NCI-H1092 (cell line): ENCODE data around the gene RNU2-1.
"Not testable (repeated sequence)": the region's sequence is repeated elsewhere in the genome, so short reads cannot be mapped to it uniquely, and the experiment has no call there.

Experiments used
- DNase-seq: peaks from one replicate; lab custom pipeline; 2025; lab: John Stamatoyannopoulos, UW

RNU2-1 gene

GRCh38 chr17:43216369-43216761 is 17.4 kb downstream of the RNU2-1 start:
- no peak for DNase-seq

DNA sequence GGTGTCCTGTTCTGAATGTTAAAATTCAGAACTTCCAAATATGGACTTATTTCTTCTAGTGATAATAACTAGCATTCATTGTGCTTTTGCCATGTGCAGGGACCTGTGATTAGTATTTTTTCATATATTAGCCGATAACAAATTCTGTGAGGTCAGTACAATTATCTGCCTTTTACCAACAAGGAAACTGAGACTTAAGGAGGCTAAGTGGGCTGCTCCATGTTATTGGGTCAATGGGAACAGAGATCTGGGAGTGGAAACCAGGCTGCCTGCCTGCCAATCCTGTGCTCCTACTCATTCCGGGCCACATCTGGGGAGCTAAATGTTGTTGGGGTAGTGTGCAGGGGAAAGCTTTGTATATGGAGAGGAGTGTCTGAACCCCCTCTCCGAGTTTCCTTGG is 18.4 kb downstream of the RNU2-1 start:
- no peak for DNase-seq

DNA sequence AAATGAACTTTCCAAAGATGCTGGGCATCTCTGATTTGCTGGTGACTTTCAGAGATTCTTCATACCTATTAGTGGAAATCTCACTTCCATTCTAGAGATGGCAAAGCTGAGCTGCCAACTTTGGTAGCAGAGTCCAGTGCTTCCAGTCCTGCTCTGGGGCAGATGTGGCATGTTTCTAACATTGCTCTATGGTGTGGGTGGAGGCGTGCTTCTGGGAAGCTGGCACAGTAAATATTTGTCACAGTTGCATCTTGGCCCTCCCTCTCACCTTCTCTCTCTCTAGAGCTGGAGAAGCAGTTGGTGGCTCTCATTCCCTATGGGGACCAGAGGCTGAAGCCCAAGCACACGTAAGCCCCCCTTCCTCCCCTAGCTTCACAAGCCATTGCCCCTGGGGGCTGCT is 20.2 kb downstream of the RNU2-1 start:
- no peak for DNase-seq

DNA sequence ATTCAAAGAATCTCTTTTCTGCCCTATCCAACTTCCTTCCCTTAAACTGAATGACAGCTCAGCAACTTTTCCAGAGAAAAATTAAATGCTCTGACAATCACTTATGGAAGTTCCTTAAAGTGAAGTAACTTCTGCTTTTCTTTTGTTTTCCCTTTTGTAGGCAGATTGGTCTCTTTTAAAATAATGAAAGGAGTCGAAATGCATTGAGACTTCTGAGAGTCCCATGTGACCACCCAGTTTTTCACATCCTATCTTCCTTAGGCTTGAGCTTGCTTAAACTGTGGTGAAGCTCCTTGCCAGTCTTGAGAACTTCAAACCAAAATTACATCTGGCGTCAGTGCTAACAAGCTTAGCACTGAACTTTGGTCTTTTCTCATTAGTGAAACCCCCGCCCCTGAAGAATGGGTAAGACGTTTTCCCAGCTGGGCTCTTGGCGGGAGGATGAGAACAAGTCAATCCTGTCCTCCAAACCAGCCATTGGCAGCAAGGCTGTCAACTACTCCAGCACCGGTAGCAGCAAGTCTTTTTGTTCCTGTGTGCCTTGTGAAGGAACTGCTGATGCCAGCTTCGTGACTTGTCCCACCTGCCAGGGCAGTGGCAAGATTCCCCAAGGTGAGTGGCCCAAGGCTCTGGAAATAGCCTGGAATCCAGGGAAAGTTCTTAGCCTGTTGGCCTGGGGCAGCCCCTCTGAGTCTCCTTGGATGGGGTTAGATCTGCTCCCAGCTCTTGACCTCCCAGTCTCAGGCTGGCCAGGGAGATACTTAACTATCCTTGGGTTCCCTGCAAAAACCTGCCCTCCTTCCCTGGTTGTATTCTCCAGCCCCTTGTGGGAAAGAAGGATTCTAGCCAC is 20.9 kb downstream of the RNU2-1 start:
- no peak for DNase-seq

- DNase-seq = no peak
Measured at GRCh38 chr17:43211480-43212402, 22.0 kb downstream of the RNU2-1 start, which contains the start of gene TMEM106A. TMEM106A (plus strand) TSS chr17:43211875; CDS start chr17:43213042, 1,167 bp downstream.

DNA sequence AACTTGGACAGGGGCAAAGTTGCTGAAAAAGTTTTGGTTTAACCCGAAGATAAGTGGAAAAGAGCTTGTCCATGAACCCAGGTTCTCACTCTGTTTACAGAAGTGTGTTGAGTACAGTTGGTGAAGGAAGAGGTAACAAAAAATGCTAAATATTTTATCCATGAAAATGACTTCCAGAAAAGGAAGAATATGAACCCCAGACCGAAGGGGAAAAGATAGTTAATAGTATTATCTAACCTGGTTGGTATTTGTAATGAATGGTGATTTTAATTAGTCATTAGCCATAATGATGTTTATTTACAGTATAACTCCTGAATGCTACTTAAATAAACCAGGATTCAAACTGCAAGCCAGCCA is 22.7 kb downstream of the RNU2-1 start:
- no peak for DNase-seq

DNA sequence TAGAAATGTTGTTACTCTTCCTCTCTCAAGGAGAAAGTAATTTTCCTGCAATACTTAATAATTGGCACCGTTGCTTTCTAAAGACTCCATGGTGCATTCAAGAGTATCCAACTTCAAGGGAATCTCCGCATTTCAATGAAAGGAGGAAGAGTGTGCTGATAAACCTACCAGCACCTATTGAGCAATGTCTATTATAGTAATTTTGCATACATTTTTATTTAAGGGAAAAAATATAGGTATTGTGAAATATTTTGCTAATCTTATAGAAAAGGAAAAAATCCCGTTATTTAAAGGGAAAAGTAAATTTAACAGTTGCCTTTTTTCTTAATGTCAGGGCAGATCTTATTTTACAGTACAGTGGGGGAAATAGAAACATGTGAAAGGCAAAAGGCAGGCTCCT is 23.2 kb downstream of the RNU2-1 start:
- no peak for DNase-seq

DNA sequence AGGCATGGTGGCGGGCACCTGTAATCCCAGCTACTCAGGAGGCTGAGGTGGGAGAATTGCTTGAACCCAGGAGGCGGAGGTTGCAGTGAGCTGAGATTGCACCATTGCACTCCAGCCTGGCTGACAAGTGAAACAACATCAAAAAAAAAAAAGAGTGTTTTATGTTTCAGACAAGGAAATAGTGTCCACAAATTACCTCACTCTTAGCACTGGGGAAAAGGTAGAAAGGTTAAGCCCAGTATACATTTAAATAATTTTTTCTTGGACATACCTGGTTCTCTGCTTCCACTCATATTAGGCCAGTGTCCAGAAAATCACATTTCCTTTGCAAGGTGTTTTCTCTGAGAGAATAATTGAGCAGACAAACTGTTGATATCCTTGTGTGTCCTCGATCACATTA is 30.8 kb downstream of the RNU2-1 start:
- DNase-seq = not testable (repeated sequence)

GRCh38 chr17:43200127-43200526 is 33.6 kb downstream of the RNU2-1 start:
- DNase-seq = no peak

- no peak for DNase-seq
Measured at GRCh38 chr17:43199633-43200032, 34.1 kb downstream of the RNU2-1 start.

- no peak for DNase-seq
Measured at GRCh38 chr17:43193251-43193650, 40.5 kb downstream of the RNU2-1 start.

GRCh38 chr17:43186656-43187055 is 47.1 kb downstream of the RNU2-1 start:
- not testable (repeated sequence) for DNase-seq

DNA sequence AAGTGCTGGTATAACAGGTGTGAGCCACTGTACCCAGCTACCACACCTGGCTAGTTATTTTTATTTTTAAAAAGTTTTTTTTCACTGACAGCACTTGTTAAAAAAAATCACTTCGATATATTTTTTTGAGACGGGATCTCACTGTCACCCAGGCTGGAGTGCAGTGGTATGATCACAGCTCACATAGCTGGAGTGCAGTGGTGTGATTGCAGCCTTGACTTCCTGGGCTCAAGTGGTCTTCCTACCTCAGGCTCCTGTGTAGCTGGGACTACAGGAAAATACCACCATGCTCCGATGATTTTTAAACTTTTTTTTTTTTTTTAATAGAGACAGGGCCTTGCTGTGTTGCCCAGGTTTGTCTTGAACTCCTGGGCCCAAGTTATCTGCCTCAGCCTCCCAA is 49.9 kb downstream of the RNU2-1 start:
- no peak for DNase-seq
